GM12878 (cell line): ENCODE data around the gene TTC9C.

Source experiments
- CTCF ChIP-seq, 3 experiments: IDR thresholded peaks in 2 of 3; conservative IDR thresholded peaks in 1 of 3; 2 replicates each; pipeline ENCODE4 v1.5.1; 2011; ENCODE audit warnings: low read depth in 3 of 3, low read length in 3 of 3, mild to moderate bottlenecking in 3 of 3, control low read depth in 2 of 3, moderate library complexity in 2 of 3, inconsistent platforms in 1 of 3, mixed read lengths in 1 of 3; ENCODE audit not compliant: control insufficient read depth in 2 of 3, insufficient read depth in 1 of 3; ENCODE audit errors: extremely low read depth in 1 of 3
- EZH2 ChIP-seq: IDR thresholded peaks from 2 replicates; pipeline ENCODE4 v1.6.1; 2012; ENCODE audit warnings: low read depth, mild to moderate bottlenecking, control low read depth, inconsistent platforms, low read length, borderline replicate concordance; ENCODE audit not compliant: control insufficient read depth
- REST ChIP-seq: IDR thresholded peaks from 2 replicates; pipeline ENCODE4 v1.6.1; 2012; ENCODE audit warnings: mild to moderate bottlenecking, low read depth, low read length

GRCh38 chr11:62787005-62787759, 58.9 kb downstream of the TTC9C start, which contains the start of gene TMEM179B:
- TF ChIP-seq CTCF (IDR thresholded peaks at IDR 0.05 in 2 of 3, conservative IDR thresholded peaks at IDR 0.05 in 1 of 3; ENCODE audit: control insufficient read depth in 2 of 3, extremely low read depth in 1 of 3, insufficient read depth in 1 of 3, low read depth in 3 of 3, low read length in 3 of 3) (peak; percentile 65 to 75 (median 74)), REST (0 out of 2 replicates have a peak, but pooled peaks have one; percentile 37), EZH2 (no peak)
